Heart left ventricle (tissue), 16 donors: ENCODE results near the gene C14orf119. TPM values are rescaled to one million over a fixed set of nuclear protein-coding genes. Genes with fewer than 3 reads are reported as not detected.

Experiments used
- ATAC-seq, 4 donors: fragments of 200-7000 bp; cut with Tn5 transposase; one replicate each; pipeline ENCODE4 v1.9.1; 2020 to 2022; ENCODE audit warnings: moderate library complexity in 4 of 4, mild to moderate bottlenecking in 3 of 4, moderate number of reproducible peaks in 1 of 4
- DNase-seq, 5 donors: peaks; one replicate each; pipeline ENCODE4 v3.0.0-alpha.2; 2020
- H3K27ac ChIP-seq, 12 donors: fragments of 200-600 bp; sonication (generic) in 4 of 12; one replicate each; pipeline versions ENCODE4 v1.5.0 to v1.8.0; 2016 to 2022; ENCODE audit warnings: mild to moderate bottlenecking in 2 of 12
- H3K27me3 ChIP-seq, 9 donors: fragments of 200-600 bp; sonication (generic) in 2 of 9; one replicate each; pipeline versions ENCODE4 v1.5.1 to v1.8.0; 2016 to 2022; ENCODE audit warnings: mild to moderate bottlenecking in 3 of 9
- H3K36me3 ChIP-seq, 9 donors: fragments of 200-600 bp; sonication (generic) in 2 of 9; one replicate each; pipeline versions ENCODE4 v1.5.0 to v1.8.0; 2018 to 2022; ENCODE audit warnings: mild to moderate bottlenecking in 2 of 9
- H3K4me1 ChIP-seq, 12 donors: fragments of 200-600 bp; sonication (generic) in 4 of 12; one replicate each; pipeline versions ENCODE4 v1.5.0 to v1.8.0; 2016 to 2022; ENCODE audit warnings: mild to moderate bottlenecking in 3 of 12
- H3K4me3 ChIP-seq, 12 donors: fragments of 200-600 bp; sonication (generic) in 4 of 12; one replicate each; pipeline versions ENCODE4 v1.5.0 to v1.8.0; 2017 to 2022; ENCODE audit warnings: mild to moderate bottlenecking in 9 of 12, moderate library complexity in 4 of 12
- H3K9me3 ChIP-seq, 12 donors: fragments of 200-600 bp; sonication (generic) in 4 of 12; one replicate each; pipeline versions ENCODE4 v1.5.0 to v1.8.0; 2016 to 2022; ENCODE audit warnings: mild to moderate bottlenecking in 1 of 12
- POLR2A ChIP-seq, 2 donors: fragments of 450-650 bp; IDR thresholded peaks; one replicate each; pipeline ENCODE4 v1.6.1; 2017; ENCODE audit warnings: antibody characterized with exemption in 2 of 2, mild to moderate bottlenecking in 2 of 2, moderate library complexity in 2 of 2
- whole genome bisulfite sequencing, 4 donors: extraction: QIAGEN DNeasy Blood & Tissue Kit in 2 of 4; methylation state at CpG; one replicate each; pipeline versions ENCODE4 v1.1.5 to v1.1.7; 2013 to 2018; 5-methylcytosine and 5-hydroxymethylcytosine counted together
- intact Hi-C, 10 donors: fragments of 100-400 bp; cut with DNase I; formaldehyde crosslinking; loops; one replicate each; pipeline versions ENCODE4 v1.11.1 to v1.14.2; 2022
- polyA plus RNA-seq, 2 donors: library from polyadenylated mRNA; stranded (reverse); fragments of 200-250 nt; gene quantifications; one replicate each; pipeline ENCODE4 v1.2.3, GENCODE V29; 2013
- total RNA-seq, 9 donors: library from RNA; depleted of rRNA in 2 of 9; stranded (reverse); fragments of >200 nt in 2 of 9; fragmentation: NEBNext Ultra II Directional in 3 of 9; extraction: Animal tissue kit (Norgen Biotek cat#: 25700) in 3 of 9; gene quantifications; one replicate each; pipeline versions ENCODE4 v1.1.0 to v1.2.4, GENCODE V29; 2016 to 2023
- TF ChIP-seq, protein P1 (sequence below), 12 donors: fragments of 200-600 bp; sonication (generic) in 4 of 12; IDR thresholded peaks; one replicate each; pipeline versions ENCODE4 v1.5.0 to v1.8.0; 2018 to 2022; ENCODE audit warnings: antibody characterized with exemption in 12 of 12, mild to moderate bottlenecking in 5 of 12
- donor health status: ischemic (EF 13 %, LVEDD 7.1; RV severe dilation, severe dysfunction).
- donor health status: healthy with polysubstance abuse.
- donor health status: DM: no; HTN: yes; CAD: no.
- donor health status: DM: no; HTN: no; CAD: no.
- donor health status: ischemic (EF 25% LVEDD 6.9; RV normal size, moderate dysfunction).
- donor health status: ischemic (EF 25% LVEDD 5.7; RV mildly dilated, moderate dysfunction).
- donor health status: healthy.
- donor health status: DM: yes; HTN: yes; CAD: no.
- donor health status: ischemic (EF 35%, LVEDD 5.7; RV mildly dilated, moderate dysfunction).
- donor health status: nonischemic (EF 11% LVEDD 7.7; RV severe dilation, severe dysfunction).
- donor health status: DM: yes; HTN: yes; CAD: no.
- donor health status: PGD.
- donor health status: ischemic (EF 29% LVEDD 5.4; RV normal size, mild dysfunction).
- donor health status: nonischemic (EF 23%, LVEDD 6.1; RV moderate dilation, normal function).

Gene C14orf119
- total and polyA plus RNA-seq, 11 donors = 8.1 to 47.7 (median 29.6) TPM

DNA sequence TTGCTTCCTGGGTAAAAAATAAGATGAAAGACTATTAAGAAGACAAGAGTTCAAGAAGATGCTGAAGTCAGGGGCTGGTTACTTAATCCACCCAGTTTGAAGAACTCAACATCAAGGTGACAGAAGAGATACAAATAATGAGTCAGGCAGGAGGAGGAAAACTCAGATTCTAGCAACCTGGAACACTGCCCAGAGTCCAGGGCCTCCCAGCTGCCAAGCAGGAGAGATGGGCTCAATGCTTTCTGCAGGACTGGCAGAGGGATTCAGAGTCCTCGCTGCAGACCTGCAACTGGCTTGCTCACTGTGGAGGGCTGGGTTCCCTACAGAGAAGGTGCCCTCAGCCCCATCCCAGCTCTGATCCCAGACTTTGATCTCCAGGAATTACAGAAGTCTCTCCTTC is 52.4 kb downstream of the C14orf119 start:
- DNase-seq = peak in 2 of 5 donors; percentile 41 to 68
- H3K4me3 ChIP-seq = no peak overlapping the region
- H3K9me3 ChIP-seq = no peaks in the 10 kb centered on the region
- H3K27me3 ChIP-seq = no peaks in the 10 kb centered on the region
- intact Hi-C loops = no loop called here
- peaks cover 0 to 54% (median 17%) of the 10 kb centered on the region in 12 donors for H3K4me1 ChIP-seq
- 31 to 48% (median 34%) methylated on average over 1 of the region's 1 CpG for WGBS, 4 donors
- H3K27ac ChIP-seq = peak overlapping the region in 4 of 12 donors; percentile 21 to 48 (median 40)
- TF ChIP-seq, protein P1, sequence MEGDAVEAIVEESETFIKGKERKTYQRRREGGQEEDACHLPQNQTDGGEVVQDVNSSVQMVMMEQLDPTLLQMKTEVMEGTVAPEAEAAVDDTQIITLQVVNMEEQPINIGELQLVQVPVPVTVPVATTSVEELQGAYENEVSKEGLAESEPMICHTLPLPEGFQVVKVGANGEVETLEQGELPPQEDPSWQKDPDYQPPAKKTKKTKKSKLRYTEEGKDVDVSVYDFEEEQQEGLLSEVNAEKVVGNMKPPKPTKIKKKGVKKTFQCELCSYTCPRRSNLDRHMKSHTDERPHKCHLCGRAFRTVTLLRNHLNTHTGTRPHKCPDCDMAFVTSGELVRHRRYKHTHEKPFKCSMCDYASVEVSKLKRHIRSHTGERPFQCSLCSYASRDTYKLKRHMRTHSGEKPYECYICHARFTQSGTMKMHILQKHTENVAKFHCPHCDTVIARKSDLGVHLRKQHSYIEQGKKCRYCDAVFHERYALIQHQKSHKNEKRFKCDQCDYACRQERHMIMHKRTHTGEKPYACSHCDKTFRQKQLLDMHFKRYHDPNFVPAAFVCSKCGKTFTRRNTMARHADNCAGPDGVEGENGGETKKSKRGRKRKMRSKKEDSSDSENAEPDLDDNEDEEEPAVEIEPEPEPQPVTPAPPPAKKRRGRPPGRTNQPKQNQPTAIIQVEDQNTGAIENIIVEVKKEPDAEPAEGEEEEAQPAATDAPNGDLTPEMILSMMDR (IDR thresholded peaks at IDR 0.05) = no peak
- ATAC-seq = peak in 2 of 4 donors; percentile 56 to 60
- H3K36me3 ChIP-seq = no peaks in the 10 kb centered on the region

- WGBS, 4 donors = 84 to 93% (median 87%) methylated on average over 5 of the region's 5 CpGs
- intact Hi-C loops = no loop called here
- peaks cover 3 to 43% (median 21%) of the 10 kb centered on the region in 12 donors for H3K4me1 ChIP-seq
- peak overlapping the region in 1 of 12 donors; percentile 35 for H3K27ac ChIP-seq
- H3K27me3 ChIP-seq = no peaks in the 10 kb centered on the region
- H3K36me3 ChIP-seq = no peaks in the 10 kb centered on the region
- no peak overlapping the region for H3K4me3 ChIP-seq
- TF ChIP-seq, protein P1 (IDR thresholded peaks at IDR 0.05) = no peak
- TF ChIP-seq POLR2A (IDR thresholded peaks at IDR 0.05) = no peak
- ATAC-seq (no peak), DNase-seq (no peak)
- no peaks in the 10 kb centered on the region for H3K9me3 ChIP-seq
Measured at GRCh38 chr14:23148591-23149249, 53.4 kb downstream of the C14orf119 start.

GRCh38 chr14:23149745-23150144 is 54.4 kb downstream of the C14orf119 start:
- ATAC-seq = no peak
- TF ChIP-seq, protein P1 (IDR thresholded peaks at IDR 0.05) = no peak
- no peak for TF ChIP-seq POLR2A (IDR thresholded peaks at IDR 0.05)
- Histone ChIP-seq H3K4me3 (no peak overlapping the region), H3K4me1 (peaks cover 3 to 50% (median 23%) of the 10 kb centered on the region in 12 donors), H3K27me3 (no peaks in the 10 kb centered on the region), H3K36me3 (no peaks in the 10 kb centered on the region), H3K9me3 (no peaks in the 10 kb centered on the region), H3K27ac (peak overlapping the region in 1 of 12 donors; percentile 12)
- intact Hi-C loops = no loop called here
- DNase-seq = no peak

Other genes with a start within 250 kb of the C14orf119 start
- gene LRP10, start 223.8 kb upstream of the C14orf119 start, total RNA-seq = 100 to 1,000 TPM in 3 of 9 donors, 10 to 100 TPM in 6; 47.9 to 128 (median 64.5) TPM
- gene LRP10, start 223.8 kb upstream of the C14orf119 start, polyA plus RNA-seq = 10 to 100 TPM; 11.0 to 99.9 TPM
- under 1 TPM in 1 of 9 donors, not detected in 8; 0.21 TPM for gene REM2, start 212.3 kb upstream of the C14orf119 start, total RNA-seq
- gene REM2, start 212.3 kb upstream of the C14orf119 start, polyA plus RNA-seq = under 1 TPM in 1 of 2 donors, not detected in 1; 0.06 TPM
- 10 to 100 TPM; 35.4 to 45.0 (median 41.6) TPM for gene RBM23, start 176.4 kb upstream of the C14orf119 start, total RNA-seq
- 10 to 100 TPM; 14.8 to 52.7 TPM for gene RBM23, start 176.4 kb upstream of the C14orf119 start, polyA plus RNA-seq
- 10 to 100 TPM; 37.2 to 60.2 (median 48.8) TPM for gene PRMT5, start 166.1 kb upstream of the C14orf119 start, total RNA-seq
- 100 to 1,000 TPM in 1 of 2 donors, 10 to 100 TPM in 1; 10.4 to 101 TPM for gene PRMT5, start 166.1 kb upstream of the C14orf119 start, polyA plus RNA-seq
- 10 to 100 TPM; 14.0 to 42.1 (median 19.6) TPM for gene HAUS4, start 138.4 kb upstream of the C14orf119 start, total RNA-seq
- gene HAUS4, start 138.4 kb upstream of the C14orf119 start, polyA plus RNA-seq = 10 to 100 TPM; 13.0 to 21.7 TPM
- 10 to 100 TPM in 5 of 9 donors, 1 to 10 TPM in 4; 5.6 to 18.0 (median 13.0) TPM for gene AJUBA, start 113.0 kb upstream of the C14orf119 start, total RNA-seq
- 1 to 10 TPM; 6.4 to 9.9 TPM for gene AJUBA, start 113.0 kb upstream of the C14orf119 start, polyA plus RNA-seq
- 1 to 10 TPM; 3.8 to 7.6 (median 5.5) TPM for gene C14orf93, start 85.4 kb upstream of the C14orf119 start, total RNA-seq
- 1 to 10 TPM; 3.4 to 4.0 TPM for gene C14orf93, start 85.4 kb upstream of the C14orf119 start, polyA plus RNA-seq
- 100 to 1,000 TPM; 113 to 186 (median 122) TPM for gene PSMB5, start 60.6 kb upstream of the C14orf119 start, total RNA-seq
- 100 to 1,000 TPM in 1 of 2 donors, 10 to 100 TPM in 1; 75.7 to 233 TPM for gene PSMB5, start 60.6 kb upstream of the C14orf119 start, polyA plus RNA-seq
- gene PSMB11, start 53.3 kb upstream of the C14orf119 start, total RNA-seq = not detected
- gene PSMB11, start 53.3 kb upstream of the C14orf119 start, polyA plus RNA-seq = not detected
- gene CDH24, start 38.0 kb upstream of the C14orf119 start, total RNA-seq = 1 to 10 TPM in 8 of 9 donors, under 1 TPM in 1; 0.72 to 3.3 (median 1.9) TPM
- 1 to 10 TPM; 1.6 to 2.8 TPM for gene CDH24, start 38.0 kb upstream of the C14orf119 start, polyA plus RNA-seq
- 10 to 100 TPM; 42.0 to 91.2 (median 65.6) TPM for gene ACIN1, start 369 bp upstream of the C14orf119 start, total RNA-seq
- gene ACIN1, start 369 bp upstream of the C14orf119 start, polyA plus RNA-seq = 10 to 100 TPM; 46.2 to 71.5 TPM
- gene CIROP, start 9.5 kb downstream of the C14orf119 start, total RNA-seq = not detected
- not detected for gene CIROP, start 9.5 kb downstream of the C14orf119 start, polyA plus RNA-seq
- under 1 TPM in 3 of 9 donors, not detected in 6; 0.18 to 0.32 (median 0.24) TPM for gene CEBPE, start 23.8 kb downstream of the C14orf119 start, total RNA-seq
- not detected for gene CEBPE, start 23.8 kb downstream of the C14orf119 start, polyA plus RNA-seq
- gene SLC7A8, start 88.2 kb downstream of the C14orf119 start, total RNA-seq = 10 to 100 TPM in 6 of 9 donors, 1 to 10 TPM in 3; 8.5 to 34.1 (median 14.2) TPM
- 10 to 100 TPM in 1 of 2 donors, 1 to 10 TPM in 1; 7.3 to 21.6 TPM for gene SLC7A8, start 88.2 kb downstream of the C14orf119 start, polyA plus RNA-seq
- gene RNF212B, start 142.4 kb downstream of the C14orf119 start, total RNA-seq = not detected
- not detected for gene RNF212B, start 142.4 kb downstream of the C14orf119 start, polyA plus RNA-seq
- 10 to 100 TPM in 5 of 9 donors, 1 to 10 TPM in 4; 7.7 to 13.0 (median 10.0) TPM for gene HOMEZ, start 190.6 kb downstream of the C14orf119 start, total RNA-seq
- 1 to 10 TPM; 6.2 to 9.2 TPM for gene HOMEZ, start 190.6 kb downstream of the C14orf119 start, polyA plus RNA-seq
- gene PPP1R3E, start 207.4 kb downstream of the C14orf119 start, total RNA-seq = 10 to 100 TPM in 2 of 9 donors, 1 to 10 TPM in 7; 2.9 to 11.4 (median 5.6) TPM
- gene PPP1R3E, start 207.4 kb downstream of the C14orf119 start, polyA plus RNA-seq = 10 to 100 TPM in 1 of 2 donors, 1 to 10 TPM in 1; 2.1 to 10.1 TPM
- 10 to 100 TPM; 30.0 to 40.3 (median 36.7) TPM for gene BCL2L2, start 211.3 kb downstream of the C14orf119 start, total RNA-seq
- 10 to 100 TPM; 16.6 to 52.9 TPM for gene BCL2L2, start 211.3 kb downstream of the C14orf119 start, polyA plus RNA-seq
- 10 to 100 TPM; 23.7 to 85.1 (median 62.5) TPM for gene PABPN1, start 226.0 kb downstream of the C14orf119 start, total RNA-seq
- gene PABPN1, start 226.0 kb downstream of the C14orf119 start, polyA plus RNA-seq = 100 to 1,000 TPM in 1 of 2 donors, 10 to 100 TPM in 1; 48.6 to 102 TPM